Measurements from ENCODE around the gene OR52B2. TPM values are rescaled to one million over a fixed set of nuclear protein-coding genes. Genes with fewer than 3 reads are reported as not detected.

Gene OR52B2
- total RNA-seq, 1 experiment from 2014 or later, result not detected

GRCh38 chr11:6203327-6203726 is 33.2 kb upstream of the OR52B2 start:
- ATAC-seq (no peak), DNase-seq (ENCODE audit: low read depth, low spot score) (no peak)
- H3K27me3 ChIP-seq (ENCODE audit: control insufficient read depth, insufficient read depth, low read length), result no peaks in the 10 kb centered on the region
- POLR2A ChIA-PET, result no interaction called here
- in situ Hi-C loops (cut with HindIII; ENCODE audit: low pct_unique_long_range_greater_than_20kb, low sequenced_read_pairs) (no loop called here), intact Hi-C loops (cut with micrococcal nuclease; ENCODE audit: unreplicated experiment) (no loop called here)
- BruUV-seq (replicated peaks), result no TSS peak
- no peaks in the 10 kb centered on the region for H3K4me1 ChIP-seq (ENCODE audit: control insufficient read depth, insufficient read depth, low read length)
- no peaks in the 10 kb centered on the region for H3K9me3 ChIP-seq (ENCODE audit: control insufficient read depth, insufficient read depth, low read depth, low read length)
- TF ChIP-seq TCF7L2 (IDR thresholded peaks at IDR 0.05; ENCODE audit: low read depth, low read length), result no peak
- TF ChIP-seq REST (IDR thresholded peaks at IDR 0.05; ENCODE audit: insufficient read depth in 1 of 2, low read depth in 2 of 2, low read length in 1 of 2), result no peak
- no peak for TF ChIP-seq POLR2AphosphoS5 (IDR thresholded peaks at IDR 0.05; ENCODE audit: low read depth, low read length)
- no peak for TF ChIP-seq SIN3A (IDR thresholded peaks at IDR 0.05; ENCODE audit: borderline replicate concordance, insufficient read depth, low read depth, low read length)
- H3K36me3 ChIP-seq (ENCODE audit: control insufficient read depth, insufficient read depth, low read length), result no peaks in the 10 kb centered on the region; the same call in 1 of the 2 replicates
- CTCF ChIA-PET, result no interaction called here
- no peak overlapping the region for H3K4me3 ChIP-seq (ENCODE audit: low read depth in 2 of 2, low read length in 2 of 2)
- H3K27ac ChIP-seq (ENCODE audit: low read length), result no peak overlapping the region

GRCh38 chr11:6202041-6202440 is 31.9 kb upstream of the OR52B2 start:
- TF ChIP-seq TCF7L2 (IDR thresholded peaks at IDR 0.05; ENCODE audit: low read depth, low read length), result no peak
- TF ChIP-seq REST (IDR thresholded peaks at IDR 0.05; ENCODE audit: insufficient read depth in 1 of 2, low read depth in 2 of 2, low read length in 1 of 2), result no peak
- TF ChIP-seq POLR2AphosphoS5 (IDR thresholded peaks at IDR 0.05; ENCODE audit: low read depth, low read length), result no peak
- TF ChIP-seq SIN3A (IDR thresholded peaks at IDR 0.05; ENCODE audit: borderline replicate concordance, insufficient read depth, low read depth, low read length), result no peak
- no peak for TF ChIP-seq CTCF (IDR thresholded peaks at IDR 0.05)
- POLR2A ChIA-PET, result no interaction called here
- intact Hi-C loops (cut with micrococcal nuclease; ENCODE audit: unreplicated experiment), result no loop called here

More at GRCh38 chr11:6202041-6202440, 31.9 kb upstream of the OR52B2 start:
- no peaks in the 10 kb centered on the region for H3K9me3 ChIP-seq (ENCODE audit: control insufficient read depth, insufficient read depth, low read depth, low read length)
- no peak for DNase-seq (ENCODE audit: low read depth, low spot score)
- in situ Hi-C loops (cut with HindIII; ENCODE audit: low pct_unique_long_range_greater_than_20kb, low sequenced_read_pairs), result no loop called here
- H3K4me1 ChIP-seq (ENCODE audit: control insufficient read depth, insufficient read depth, low read length), result no peaks in the 10 kb centered on the region
- no peaks in the 10 kb centered on the region; the same call in 1 of the 2 replicates for H3K36me3 ChIP-seq (ENCODE audit: control insufficient read depth, insufficient read depth, low read length)
- H3K27me3 ChIP-seq (ENCODE audit: control insufficient read depth, insufficient read depth, low read length), result no peaks in the 10 kb centered on the region
- no peak for ATAC-seq
- no peak overlapping the region for H3K27ac ChIP-seq (ENCODE audit: low read length)
- no peak overlapping the region for H3K4me3 ChIP-seq (ENCODE audit: low read depth in 2 of 2, low read length in 2 of 2)
- CTCF ChIA-PET, result no interaction called here
- BruUV-seq (replicated peaks), result no TSS peak

Measured in Panc1 (cell line).